HG03521 (cell line): ENCODE measurements around the gene GALNT15.

Experiments
- ATAC-seq: cut with Tn5 transposase; IDR thresholded peaks from one replicate; pipeline ENCODE4 v1.9.1; 2021; ENCODE audit warnings: mild to moderate bottlenecking, moderate library complexity; ENCODE audit not compliant: unreplicated experiment

Gene GALNT15

GRCh38 chr3:16279010-16279801 is 104.7 kb downstream of the GALNT15 start:
- ATAC-seq = no peak

- no peak for ATAC-seq
Measured at GRCh38 chr3:16280671-16281070, 106.2 kb downstream of the GALNT15 start.
